ENCODE results near the gene SCTR. TPM values are rescaled to one million over a fixed set of nuclear protein-coding genes. Genes with fewer than 3 reads are reported as not detected.

SCTR gene
- total RNA-seq, 1 experiment from 2014 or later, result not detected

GRCh38 chr2:119483896-119484718 is 40.2 kb downstream of the SCTR start:
- intact Hi-C loops (cut with micrococcal nuclease), result no loop called here
- H3K36me3 Mint-ChIP-seq (ENCODE audit: insufficient read depth, unreplicated experiment), result no peaks in the 10 kb centered on the region
- POLR2A ChIA-PET, result no interaction called here
- DNase-seq (ENCODE audit: unreplicated experiment), result no peak
- CTCF ChIA-PET, result interaction anchor here (0.7 to 1.3 kb wide), 5 partner anchors 76 to 193 kb away, joined by 3 to 5 read pairs (median 4); no protein-coding TSS in a partner anchor
- H3K4me1 Mint-ChIP-seq (ENCODE audit: insufficient read depth, unreplicated experiment), result peaks cover 19% of the 10 kb centered on the region
- H3K27ac Mint-ChIP-seq (ENCODE audit: low read depth, unreplicated experiment), result no peak overlapping the region
- no peaks in the 10 kb centered on the region for H3K9me3 Mint-ChIP-seq (ENCODE audit: unreplicated experiment)
- no peak for TF ChIP-seq CTCF (IDR thresholded peaks at IDR 0.05; ENCODE audit: unreplicated experiment)
- H3K27me3 Mint-ChIP-seq (ENCODE audit: insufficient read depth, unreplicated experiment), result no peaks in the 10 kb centered on the region
- no peak overlapping the region for H3K4me3 Mint-ChIP-seq (ENCODE audit: unreplicated experiment)
- BruUV-seq (replicated peaks), result no TSS peak

DNA sequence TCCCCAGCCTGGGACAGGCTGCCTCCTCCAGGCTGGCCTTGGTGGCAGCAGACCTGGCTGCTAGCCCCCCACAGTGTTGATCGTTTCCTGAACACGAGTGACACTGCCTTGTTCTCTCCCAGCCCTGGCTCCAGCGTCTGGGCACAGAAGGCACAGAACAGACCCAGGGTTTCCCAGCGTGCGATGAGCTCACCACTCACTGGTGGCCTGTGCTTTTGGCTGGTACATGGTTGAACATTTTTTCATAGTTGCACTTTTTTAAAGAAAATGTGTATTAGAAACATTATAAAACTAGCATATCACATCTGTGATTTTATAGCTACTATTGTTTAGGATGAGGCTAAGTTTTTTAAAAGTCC is 40.9 kb downstream of the SCTR start:
- Mint-ChIP-seq H3K36me3 (ENCODE audit: insufficient read depth, unreplicated experiment) (no peaks in the 10 kb centered on the region), H3K4me1 (ENCODE audit: insufficient read depth, unreplicated experiment) (peaks cover 18% of the 10 kb centered on the region), H3K4me3 (ENCODE audit: unreplicated experiment) (no peak overlapping the region), H3K27me3 (ENCODE audit: insufficient read depth, unreplicated experiment) (no peaks in the 10 kb centered on the region), H3K27ac (ENCODE audit: low read depth, unreplicated experiment) (no peak overlapping the region), H3K9me3 (ENCODE audit: unreplicated experiment) (no peaks in the 10 kb centered on the region)
- ChIA-PET POLR2A (no interaction called here), CTCF (interaction anchor here (0.7 to 1.3 kb wide), 5 partner anchors 75 to 193 kb away, joined by 3 to 5 read pairs (median 4); no protein-coding TSS in a partner anchor)
- no peak for DNase-seq (ENCODE audit: unreplicated experiment)
- BruUV-seq (replicated peaks), result no TSS peak
- intact Hi-C loops (cut with micrococcal nuclease), result no loop called here
- no peak for TF ChIP-seq CTCF (IDR thresholded peaks at IDR 0.05; ENCODE audit: unreplicated experiment)

- no peak for TF ChIP-seq CTCF (IDR thresholded peaks at IDR 0.05; ENCODE audit: unreplicated experiment)
- H3K27ac Mint-ChIP-seq (ENCODE audit: low read depth, unreplicated experiment), result no peak overlapping the region
- H3K4me3 Mint-ChIP-seq (ENCODE audit: unreplicated experiment), result no peak overlapping the region
- BruUV-seq (replicated peaks), result no TSS peak
- H3K4me1 Mint-ChIP-seq (ENCODE audit: insufficient read depth, unreplicated experiment), result peaks cover 18% of the 10 kb centered on the region
- ChIA-PET CTCF (interaction anchor here (0.7 to 1.3 kb wide), 4 partner anchors 75 to 192 kb away, joined by 3 to 5 read pairs (median 4); no protein-coding TSS in a partner anchor), POLR2A (no interaction called here)
- no peaks in the 10 kb centered on the region for H3K9me3 Mint-ChIP-seq (ENCODE audit: unreplicated experiment)
- H3K36me3 Mint-ChIP-seq (ENCODE audit: insufficient read depth, unreplicated experiment), result no peaks in the 10 kb centered on the region
- DNase-seq (ENCODE audit: unreplicated experiment), result no peak
- intact Hi-C loops (cut with micrococcal nuclease), result no loop called here
- H3K27me3 Mint-ChIP-seq (ENCODE audit: insufficient read depth, unreplicated experiment), result no peaks in the 10 kb centered on the region
Measured at GRCh38 chr2:119482481-119483394, 41.5 kb downstream of the SCTR start.
